Stimulated activated CD8-positive, alpha-beta memory T cell treated with anti-CD3 and anti-CD28 coated beads, Interleukin-15, amount 100 ng/mL, for 24 hours (primary cell): Measurements from ENCODE around the gene TUBA3D.
"Not testable (repeated sequence)": the region's sequence is repeated elsewhere in the genome, so short reads cannot be mapped to it uniquely, and the experiment has no call there.

Source experiments
- DNase-seq: peaks from one replicate; pipeline ENCODE4 v3.0.0-alpha.2; 2020; ENCODE audit warnings: low read depth

Gene TUBA3D

DNA sequence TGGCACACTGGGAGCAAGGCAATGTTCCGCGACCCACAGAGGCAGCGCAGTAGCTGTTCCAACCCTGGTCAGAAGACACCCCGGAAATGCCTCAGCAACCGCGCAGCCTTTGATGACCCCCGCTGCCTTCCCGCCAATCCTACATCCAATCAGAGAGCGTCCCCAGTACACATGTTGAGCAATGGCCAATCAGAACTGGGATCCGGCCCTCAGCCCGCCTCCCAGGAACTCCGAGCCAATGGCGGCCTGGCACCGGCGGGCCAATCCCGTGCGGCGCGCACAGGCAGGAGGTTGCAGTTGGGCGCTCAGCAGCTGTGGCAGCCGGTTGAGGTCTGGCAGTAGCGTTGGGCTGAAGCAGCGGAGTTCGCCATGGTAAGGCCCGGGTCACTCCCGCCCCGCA is at the start of gene TUBA3D:
TUBA3D (plus strand) TSS at position 289 of the 400 bp plus-strand sequence; CDS start at position 370, 81 bp downstream.
- no peak for DNase-seq

DNA sequence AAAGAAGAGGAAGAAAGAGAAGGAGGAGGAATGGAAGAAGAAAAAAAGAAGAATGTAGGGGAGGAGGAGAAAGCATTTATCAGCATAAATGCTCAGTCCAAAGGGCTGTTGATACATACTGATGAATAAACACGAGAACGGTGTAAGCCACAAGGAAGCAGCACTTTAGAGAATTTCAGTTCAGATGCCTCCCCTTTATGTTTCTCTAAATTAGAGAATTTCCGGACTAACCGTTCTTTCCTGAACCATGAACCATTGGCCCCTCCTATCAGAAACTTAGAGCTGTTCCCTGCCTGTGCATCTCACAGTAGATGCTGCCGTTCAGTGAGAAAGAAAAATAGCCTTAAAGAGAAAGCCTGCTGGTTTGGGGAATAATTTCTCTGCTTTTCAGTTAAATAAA is 49.2 kb upstream of the TUBA3D start:
- no peak for DNase-seq

DNA sequence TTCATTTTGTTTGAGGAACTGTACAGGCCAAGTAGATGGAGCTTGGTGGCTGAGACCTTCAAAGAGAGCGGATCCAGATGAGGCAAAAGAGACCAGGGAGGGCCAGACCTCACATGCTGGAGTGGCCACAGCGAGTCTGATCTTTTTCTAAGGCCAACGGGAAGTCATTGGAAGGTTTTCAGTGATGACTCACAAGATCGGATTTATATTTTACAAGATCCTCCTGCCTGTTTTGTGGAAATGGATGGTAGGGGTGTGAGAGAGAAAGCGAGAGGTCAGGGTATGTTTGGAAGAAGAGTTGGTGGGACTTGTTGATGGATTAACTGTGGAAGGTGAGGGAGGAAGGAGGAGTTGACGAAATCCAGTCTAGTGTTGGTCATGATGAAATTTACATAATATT is 44.6 kb upstream of the TUBA3D start:
- DNase-seq, result no peak

DNA sequence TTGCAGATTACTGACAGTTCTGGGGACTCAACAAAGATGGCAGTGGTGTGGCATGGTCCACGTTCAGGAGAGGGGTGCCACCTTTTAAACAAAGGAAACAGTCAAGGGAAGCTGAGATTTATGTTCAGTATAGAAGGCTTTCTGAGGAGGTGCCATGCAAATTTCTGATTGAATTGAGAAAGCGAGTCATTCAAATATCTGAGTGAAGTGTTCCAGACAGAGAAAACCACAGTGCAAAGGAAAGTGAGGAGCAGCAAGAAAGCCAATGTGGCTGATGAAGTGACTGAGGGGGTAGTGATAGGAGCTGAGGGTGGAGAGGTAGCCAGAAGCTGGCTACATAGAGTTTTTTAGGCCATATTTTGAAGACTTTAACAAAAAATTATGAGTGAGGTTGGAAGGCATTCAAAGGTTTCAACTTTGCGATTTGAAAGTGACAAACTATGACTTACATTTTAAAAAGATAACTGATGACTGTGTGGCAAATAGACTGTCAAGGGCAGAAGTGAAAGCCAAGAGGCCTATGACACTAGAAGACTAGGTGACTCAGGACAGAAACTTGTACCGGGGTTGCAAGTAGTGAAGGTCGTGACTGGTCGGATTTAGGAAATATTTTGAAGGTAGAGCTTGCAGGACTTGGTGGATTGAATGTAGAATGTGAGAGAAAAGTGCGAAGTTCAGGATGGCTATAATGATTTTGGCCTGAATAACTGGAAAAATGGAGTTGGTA is 35.0 kb upstream of the TUBA3D start:
- not testable (repeated sequence) for DNase-seq

DNA sequence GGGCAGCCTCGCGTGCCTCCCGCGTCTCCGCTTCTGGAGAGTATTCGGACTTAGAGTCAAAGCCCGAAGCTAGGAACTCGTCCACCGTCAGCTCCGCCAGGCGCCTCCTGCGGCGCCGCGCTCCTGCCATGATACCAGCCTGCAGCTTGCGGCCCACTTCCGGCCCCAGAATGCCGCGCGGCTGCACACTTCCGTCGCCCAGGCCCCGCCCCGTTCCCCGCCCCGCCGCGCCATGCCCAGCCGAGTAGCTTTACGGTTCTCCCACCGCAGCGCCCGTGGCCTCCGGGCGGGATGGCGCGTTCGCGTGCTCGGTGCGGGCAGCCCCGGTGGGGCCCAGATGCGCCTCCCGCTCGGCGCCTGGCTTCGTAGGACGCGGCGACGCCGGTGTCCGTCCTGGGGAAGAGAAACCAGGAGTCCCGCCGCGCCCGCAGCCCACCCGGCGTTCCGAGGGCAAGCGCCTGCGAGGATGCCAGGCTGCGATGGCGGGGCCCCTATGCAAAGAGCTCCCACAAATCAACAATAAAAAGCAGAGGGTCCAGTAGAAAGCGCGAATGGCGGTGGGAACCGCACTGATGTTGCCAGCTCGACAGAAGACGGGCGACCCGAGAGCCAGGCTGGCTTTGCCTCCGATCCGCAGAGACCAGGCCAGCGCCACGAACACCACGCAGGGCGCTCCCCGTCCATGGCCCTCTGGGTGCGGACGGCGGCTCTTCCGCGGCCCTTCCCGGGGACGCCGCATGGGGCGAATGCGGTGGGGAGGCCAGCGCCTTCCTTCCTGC is 31.0 kb upstream of the TUBA3D start:
- DNase-seq, result not testable (repeated sequence)

DNA sequence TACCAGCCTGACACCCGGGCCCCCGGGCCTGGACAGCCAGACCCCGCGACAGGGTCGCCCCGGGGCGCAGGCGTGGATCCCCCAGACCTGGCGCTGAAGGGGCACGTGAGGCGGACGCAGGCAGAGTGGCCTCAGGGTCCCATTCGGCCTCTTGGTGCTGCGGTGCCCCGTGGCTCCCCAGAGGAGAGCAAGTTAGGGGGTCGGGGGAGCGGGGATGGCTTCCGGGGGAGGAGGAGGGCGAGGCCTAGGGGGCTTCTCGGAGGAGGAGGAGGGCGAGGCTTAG is 30.5 kb upstream of the TUBA3D start:
- not testable (repeated sequence) for DNase-seq

DNA sequence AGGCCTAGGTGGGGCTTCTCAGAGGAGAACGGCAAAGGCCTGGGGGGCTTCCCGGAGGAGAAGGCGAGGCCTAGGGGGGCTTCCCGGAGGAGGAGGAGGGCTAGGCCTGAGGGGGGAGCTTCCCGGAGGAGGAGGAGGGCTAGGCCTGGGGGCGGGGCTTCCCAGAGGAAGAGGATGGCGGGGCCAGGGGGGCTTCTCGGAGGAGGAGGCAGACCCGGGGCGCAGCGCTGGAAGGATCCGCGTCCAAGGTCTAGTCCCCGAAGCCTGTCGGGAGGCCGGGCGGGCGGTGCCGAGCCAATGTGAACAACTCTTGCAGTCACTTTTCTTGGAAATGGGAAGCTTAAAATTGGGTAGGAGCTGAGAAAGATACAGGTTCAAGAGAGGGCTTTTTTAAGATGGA is 30.0 kb upstream of the TUBA3D start:
- DNase-seq, result no peak

DNA sequence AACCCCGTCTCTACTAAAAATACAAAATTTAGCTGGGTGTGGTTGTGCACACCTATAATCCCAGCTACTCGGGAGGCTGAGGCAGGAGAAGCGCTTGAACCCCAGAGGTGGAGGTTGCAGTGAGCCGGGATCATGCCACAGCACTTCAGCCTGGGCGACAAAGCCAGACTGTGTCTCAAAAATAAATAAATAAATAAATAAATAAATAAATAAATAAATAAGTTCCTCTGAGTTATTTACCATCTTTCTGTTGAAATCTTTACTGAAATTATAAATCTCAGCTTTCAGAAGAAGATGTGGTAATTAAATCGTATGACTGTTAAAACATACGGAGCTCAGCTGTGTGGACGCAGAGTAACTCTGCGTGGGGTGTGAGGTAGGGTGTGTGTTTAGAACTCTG is 27.9 kb upstream of the TUBA3D start:
- not testable (repeated sequence) for DNase-seq

DNA sequence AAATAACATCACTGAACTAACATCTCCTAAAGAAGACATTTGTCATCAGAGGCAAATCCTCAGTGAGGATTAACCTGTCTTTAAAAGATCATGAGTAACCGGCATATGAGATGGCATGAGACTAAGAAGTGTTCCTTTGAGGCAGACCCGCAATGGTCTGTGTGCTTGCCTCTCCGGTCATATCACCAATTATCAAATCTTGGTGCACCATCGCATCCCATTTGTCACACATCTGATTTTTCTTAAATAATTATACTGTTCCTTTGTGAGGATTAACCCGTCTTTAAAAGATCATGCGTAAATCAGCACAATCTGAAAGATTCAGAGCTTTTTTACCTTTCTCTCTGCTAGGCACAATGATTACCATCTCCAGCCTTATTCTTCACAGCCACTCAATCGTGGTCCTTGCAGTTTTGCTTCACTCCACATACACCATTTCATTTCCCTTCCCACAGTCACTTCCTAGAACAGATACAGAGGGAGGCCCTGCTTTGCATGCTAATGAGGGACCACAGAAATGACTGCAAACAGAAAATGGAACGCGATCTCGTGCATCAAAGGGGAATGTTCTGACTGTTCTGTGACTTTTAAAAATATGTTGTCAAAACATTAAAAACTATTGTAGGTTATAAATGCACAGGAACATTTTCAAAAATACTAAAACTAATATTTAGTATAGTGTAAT is 24.5 kb upstream of the TUBA3D start:
- DNase-seq, result not testable (repeated sequence)

DNA sequence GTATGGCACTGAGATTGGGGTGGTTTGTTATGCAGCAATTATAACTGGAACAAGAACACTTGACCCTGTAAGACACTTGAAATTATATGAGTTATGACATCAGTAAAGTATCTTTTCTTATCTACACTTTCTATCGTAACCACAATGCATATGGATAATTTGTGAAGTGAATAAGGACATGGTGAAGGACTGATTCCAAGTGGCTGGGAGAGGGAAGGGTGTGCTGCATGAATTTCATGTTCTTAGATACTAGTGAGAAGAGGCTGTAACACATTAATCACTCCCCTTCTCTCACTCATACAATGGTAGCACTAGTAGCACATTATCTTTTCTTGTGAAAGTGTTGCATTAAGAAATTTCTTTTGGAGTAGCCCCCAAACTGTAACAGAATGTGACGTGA is 21.0 kb upstream of the TUBA3D start:
- DNase-seq, result not testable (repeated sequence)

DNA sequence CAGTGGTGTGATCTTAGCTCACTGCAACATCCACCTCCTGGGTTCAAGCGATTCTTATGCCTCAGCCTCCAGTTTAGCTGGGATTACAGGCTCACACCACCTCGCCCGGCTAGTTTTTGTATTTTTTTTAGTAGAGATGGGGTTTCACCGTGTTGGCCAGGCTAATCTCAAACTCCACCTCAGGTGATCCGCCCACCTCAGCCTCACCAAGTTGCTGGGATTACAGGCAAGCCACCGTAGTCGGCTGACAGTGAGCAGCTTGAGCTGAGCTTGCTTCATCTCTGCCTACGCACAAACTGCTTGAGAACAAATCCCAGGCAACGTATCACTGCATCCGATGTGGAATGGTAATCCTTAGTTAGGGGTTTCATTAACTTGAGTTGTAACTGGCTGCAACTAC is 8.2 kb upstream of the TUBA3D start:
- DNase-seq, result not testable (repeated sequence)

DNA sequence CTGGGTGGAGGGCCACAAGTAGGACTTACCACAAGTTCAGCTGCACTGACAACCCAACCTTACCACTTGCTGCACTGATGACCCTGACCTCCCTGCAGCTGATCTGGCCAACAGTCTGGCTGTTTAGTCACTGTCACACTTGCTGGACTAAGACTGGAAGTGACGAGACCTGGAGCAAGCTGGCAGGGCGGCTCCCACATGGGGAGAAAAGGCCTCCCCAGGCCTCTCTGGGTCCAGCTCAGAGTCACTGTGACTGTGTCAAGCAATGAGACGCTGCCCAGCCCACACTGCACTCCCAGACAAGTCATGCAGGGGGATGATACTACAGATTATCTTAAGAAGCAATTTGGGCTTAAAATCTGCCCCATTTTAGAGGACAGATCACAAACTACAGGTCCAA is 5.0 kb upstream of the TUBA3D start:
- DNase-seq, result not testable (repeated sequence)

DNA sequence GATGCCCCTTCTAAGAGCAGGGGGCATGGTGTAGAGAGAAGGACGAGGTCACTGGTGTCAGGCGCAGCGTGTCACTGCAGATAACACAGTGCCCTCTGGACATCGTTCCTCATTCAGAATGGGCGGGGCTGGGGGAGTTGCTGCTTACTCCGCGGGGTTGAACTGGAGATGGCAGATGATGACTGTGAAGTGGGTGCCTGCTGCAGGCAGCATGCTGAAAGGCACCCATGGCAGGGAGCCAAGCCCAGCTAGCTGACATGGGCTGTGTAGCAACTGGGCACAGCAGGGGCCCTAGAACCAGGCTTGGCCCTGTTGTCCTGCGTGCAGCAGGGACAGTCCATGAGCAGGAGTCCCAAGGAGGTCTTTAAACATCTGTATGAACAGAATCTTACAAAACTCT is 4.3 kb upstream of the TUBA3D start:
- DNase-seq, result not testable (repeated sequence)

DNA sequence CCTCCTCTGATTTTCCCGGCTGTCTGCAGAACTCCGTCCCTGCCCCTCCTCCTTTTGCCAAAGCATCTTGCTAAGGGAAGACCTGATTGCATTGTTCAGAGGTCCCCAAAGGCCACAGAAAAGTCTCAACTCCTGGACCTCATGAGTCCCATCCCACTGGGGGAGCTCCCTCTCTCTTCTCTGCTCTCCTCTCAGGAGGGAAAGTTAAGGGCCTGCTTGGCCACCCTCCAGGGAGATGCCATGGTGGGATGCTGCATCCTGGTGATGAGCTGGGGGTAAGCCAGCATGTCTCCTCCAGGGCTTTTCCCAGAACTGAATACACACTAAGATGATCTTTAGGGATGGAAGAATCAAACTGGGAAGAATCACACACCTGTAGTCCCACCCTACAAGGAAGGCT is 2.7 kb upstream of the TUBA3D start:
- not testable (repeated sequence) for DNase-seq

DNA sequence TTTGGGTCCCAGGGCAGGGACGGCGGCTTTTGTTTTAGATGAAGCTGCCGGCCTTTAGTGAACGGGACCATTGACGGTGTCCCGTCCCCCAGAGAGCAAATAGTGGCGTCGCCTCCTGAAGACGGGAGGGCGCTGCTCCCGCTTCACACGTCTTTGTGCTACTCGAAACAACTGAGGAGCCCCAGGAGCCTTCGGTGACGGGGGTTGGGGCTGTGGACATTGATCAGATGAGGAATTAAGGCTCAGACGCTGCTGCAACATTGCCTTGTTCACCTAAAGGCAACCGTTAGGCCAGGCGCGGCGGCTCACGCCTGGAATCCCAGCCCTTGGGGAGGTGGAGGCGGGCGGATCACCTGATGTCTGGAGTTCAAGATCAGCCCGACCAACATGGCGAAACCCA is 444 bp downstream of the TUBA3D start:
- not testable (repeated sequence) for DNase-seq

DNA sequence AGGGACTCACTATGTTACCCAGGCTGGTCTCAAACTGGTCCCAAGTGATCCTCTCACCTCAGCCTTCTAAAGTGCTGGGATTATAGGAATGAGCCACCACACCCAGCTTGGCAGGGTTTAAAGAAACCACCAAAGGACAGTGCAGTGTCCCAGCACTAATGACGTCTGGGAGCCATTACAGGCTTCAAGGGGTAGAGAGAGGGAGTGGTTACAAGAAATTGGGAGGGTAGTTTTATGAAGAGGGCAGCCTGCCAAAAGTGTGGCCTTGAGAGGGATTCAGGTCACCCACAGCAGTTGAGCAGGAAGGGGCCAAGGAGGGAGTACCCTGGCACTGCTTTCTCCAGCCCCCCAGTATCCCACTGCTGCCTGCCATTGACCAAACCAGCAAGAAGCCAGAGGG is 1.3 kb downstream of the TUBA3D start:
- DNase-seq, result not testable (repeated sequence)

DNA sequence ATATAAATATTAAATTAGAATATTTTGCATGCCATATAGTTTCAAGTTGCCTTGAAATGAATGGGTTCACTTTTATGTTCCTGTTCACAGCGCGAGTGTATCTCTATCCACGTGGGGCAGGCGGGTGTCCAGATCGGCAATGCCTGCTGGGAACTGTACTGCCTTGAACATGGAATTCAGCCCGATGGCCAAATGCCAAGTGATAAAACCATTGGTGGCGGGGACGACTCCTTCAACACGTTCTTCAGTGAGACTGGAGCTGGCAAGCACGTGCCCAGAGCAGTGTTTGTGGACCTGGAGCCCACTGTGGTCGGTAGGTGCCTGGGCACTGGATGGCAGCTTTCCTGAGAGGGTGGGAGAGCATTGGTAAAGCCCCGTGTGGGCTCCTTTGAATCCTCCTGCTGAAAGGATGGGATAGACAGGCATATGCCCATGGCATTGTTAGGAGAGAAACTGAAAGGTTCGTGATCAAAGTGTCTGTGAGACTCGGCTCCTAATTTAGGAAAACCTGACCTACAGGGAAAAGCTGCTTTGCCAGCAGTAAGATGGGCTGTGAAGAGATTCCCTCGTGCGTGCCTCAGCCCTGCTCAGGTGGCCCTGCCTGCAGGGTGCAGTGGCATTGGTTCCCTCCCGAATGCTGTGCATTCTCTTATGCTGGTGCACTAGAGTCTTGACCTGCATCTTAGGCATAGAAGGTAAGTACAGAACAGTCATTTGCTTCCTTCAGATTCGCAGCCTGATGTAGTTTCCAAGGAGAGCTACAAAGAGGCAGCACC is 2.3 kb downstream of the TUBA3D start:
- DNase-seq, result not testable (repeated sequence)

DNA sequence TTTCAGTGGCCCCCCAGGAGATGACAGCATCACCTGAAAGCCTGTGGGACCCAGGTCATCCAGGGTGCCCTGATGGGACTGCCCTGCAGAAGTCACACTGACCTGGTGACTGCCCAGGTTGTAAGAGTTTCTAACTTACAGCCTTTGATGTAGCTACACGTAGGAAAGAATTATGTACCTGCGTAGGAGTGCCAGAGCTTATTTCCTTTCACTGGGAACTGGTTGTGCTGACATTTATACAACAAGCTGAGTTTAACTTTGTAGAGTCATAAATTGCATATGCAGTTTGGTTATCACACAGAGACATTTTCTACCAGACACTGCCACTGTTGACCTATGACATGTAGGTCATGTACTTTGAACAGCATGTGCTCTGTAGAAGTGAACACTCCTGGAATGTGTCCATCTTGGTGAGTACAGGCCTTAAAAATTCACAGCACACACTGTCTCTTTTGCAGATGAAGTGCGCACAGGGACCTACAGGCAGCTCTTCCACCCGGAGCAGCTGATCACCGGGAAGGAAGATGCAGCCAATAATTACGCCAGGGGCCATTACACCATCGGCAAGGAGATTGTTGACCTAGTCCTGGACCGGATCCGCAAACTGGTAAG is 3.0 kb downstream of the TUBA3D start:
- DNase-seq, result not testable (repeated sequence)

DNA sequence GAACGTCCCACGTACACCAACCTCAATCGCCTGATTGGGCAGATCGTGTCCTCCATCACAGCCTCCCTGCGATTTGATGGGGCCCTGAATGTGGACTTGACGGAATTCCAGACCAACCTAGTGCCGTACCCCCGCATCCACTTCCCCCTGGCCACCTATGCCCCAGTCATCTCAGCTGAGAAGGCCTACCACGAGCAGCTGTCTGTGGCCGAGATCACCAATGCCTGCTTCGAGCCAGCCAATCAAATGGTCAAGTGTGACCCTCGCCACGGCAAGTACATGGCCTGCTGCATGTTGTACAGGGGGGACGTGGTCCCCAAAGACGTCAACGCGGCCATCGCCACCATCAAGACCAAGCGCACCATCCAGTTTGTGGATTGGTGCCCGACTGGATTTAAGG is 4.4 kb downstream of the TUBA3D start:
- DNase-seq, result not testable (repeated sequence)

DNA sequence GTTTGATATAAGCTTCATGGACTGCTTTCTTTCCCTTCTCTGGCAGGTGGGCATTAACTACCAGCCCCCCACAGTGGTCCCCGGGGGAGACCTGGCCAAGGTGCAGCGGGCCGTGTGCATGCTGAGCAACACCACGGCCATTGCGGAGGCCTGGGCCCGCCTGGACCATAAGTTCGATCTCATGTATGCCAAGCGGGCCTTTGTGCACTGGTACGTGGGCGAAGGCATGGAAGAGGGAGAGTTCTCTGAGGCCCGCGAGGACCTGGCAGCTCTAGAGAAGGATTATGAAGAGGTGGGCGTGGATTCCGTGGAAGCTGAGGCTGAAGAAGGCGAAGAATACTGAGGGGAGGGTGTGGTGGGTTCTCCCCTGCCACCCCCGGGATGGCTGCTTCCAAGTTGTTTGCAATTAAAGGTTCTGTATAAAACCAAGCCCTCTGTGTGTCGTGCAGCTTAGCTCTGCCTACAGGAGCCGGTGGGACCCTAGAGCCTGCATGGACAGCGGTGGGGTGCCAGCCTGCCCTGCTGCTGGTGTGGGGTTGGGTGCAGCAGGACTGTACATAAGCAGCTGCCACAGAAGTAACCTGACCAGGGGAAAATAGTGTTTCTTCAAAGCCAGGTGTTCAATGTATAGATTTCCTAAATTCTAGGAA is 6.7 kb downstream of the TUBA3D start:
- not testable (repeated sequence) for DNase-seq
